CD4-positive, alpha-beta T cell (primary cell): ENCODE measurements around the gene GCN1. TPM values are rescaled to one million over a fixed set of nuclear protein-coding genes. Genes with fewer than 3 reads are reported as not detected.

Experiments
- ATAC-seq: fragments of 200-7000 bp; cut with Tn5 transposase; one replicate; pipeline ENCODE4 v1.10.0; 2022; ENCODE audit warnings: mild to moderate bottlenecking; ENCODE audit not compliant: poor library complexity
- CTCF ChIA-PET: fragments of 350-600 bp; sonication (Branson Sonifier 250); formaldehyde crosslinking; loops from one replicate; lab custom pipeline; 2021; ENCODE audit warnings: antibody characterized with exemption, inconsistent platforms; lab: Charles Lee
- POLR2A ChIA-PET: fragments of 350-600 bp; sonication (Branson Sonifier 250); formaldehyde crosslinking; loops from one replicate; lab custom pipeline; 2021; ENCODE audit warnings: antibody characterized with exemption, inconsistent platforms; lab: Charles Lee
- DNase-seq, 14 experiments: peaks; one replicate each; pipeline ENCODE4 v3.0.0-alpha.2; 2013 to 2020; ENCODE audit warnings: mixed read lengths in 2 of 14
- H3K27ac ChIP-seq, 2 donors: one replicate each; pipeline versions ENCODE4 v1.5.1 to v1.7.0; 2013; ENCODE audit warnings: low read length in 2 of 2, low read depth in 1 of 2, mild to moderate bottlenecking in 1 of 2
- H3K27me3 ChIP-seq, 2 experiments: 1 replicate in 1 of 2; 2 replicates in 1 of 2; pipeline versions ENCODE4 v1.6.1 to v1.7.0; 2013; ENCODE audit warnings: low read length in 2 of 2, control low read depth in 1 of 2, mild to moderate bottlenecking in 1 of 2, moderate library complexity in 1 of 2; ENCODE audit not compliant: insufficient read depth in 2 of 2, control insufficient read depth in 1 of 2
- H3K36me3 ChIP-seq: one replicate; pipeline ENCODE4 v1.6.1; 2013; ENCODE audit warnings: low read length, control low read depth; ENCODE audit not compliant: insufficient read depth
- H3K4me1 ChIP-seq: one replicate; pipeline ENCODE4 v1.6.1; 2013; ENCODE audit warnings: low read length, control low read depth; ENCODE audit not compliant: insufficient read depth
- H3K4me3 ChIP-seq: one replicate; pipeline ENCODE4 v1.5.1; 2013; ENCODE audit warnings: mild to moderate bottlenecking, low read length, moderate library complexity
- H3K9me3 ChIP-seq, 2 experiments: 1 replicate in 1 of 2; 2 replicates in 1 of 2; pipeline versions ENCODE4 v1.6.1 to v1.7.0; 2013; ENCODE audit warnings: low read length in 2 of 2, mild to moderate bottlenecking in 2 of 2, control low read depth in 1 of 2, moderate library complexity in 1 of 2; ENCODE audit not compliant: control insufficient read depth in 1 of 2, insufficient read depth in 1 of 2
- H3K27ac Mint-ChIP-seq: one replicate; pipeline ENCODE4 v1.8.0; 2020; ENCODE audit warnings: mixed read lengths
- H3K27me3 Mint-ChIP-seq: one replicate; pipeline ENCODE4 v1.8.0; 2021; ENCODE audit warnings: mixed read lengths
- H3K36me3 Mint-ChIP-seq: one replicate; pipeline ENCODE4 v1.8.0; 2021; ENCODE audit warnings: low read depth, mixed read lengths
- H3K4me1 Mint-ChIP-seq: one replicate; pipeline ENCODE4 v1.8.0; 2021; ENCODE audit warnings: low read depth, mixed read lengths
- H3K4me3 Mint-ChIP-seq: one replicate; pipeline ENCODE4 v1.8.0; 2020; ENCODE audit warnings: mild to moderate bottlenecking, mixed read lengths
- H3K9me3 Mint-ChIP-seq: one replicate; pipeline ENCODE4 v1.8.0; 2020; ENCODE audit warnings: mixed read lengths
- CTCF ChIP-seq: fragments of 200-600 bp; IDR thresholded peaks from one replicate; pipeline ENCODE4 v1.8.0; 2022; ENCODE audit warnings: antibody characterized with exemption, mild to moderate bottlenecking
- intact Hi-C, 2 experiments: fragments of 100-400 bp; cut with DNase I in 1 of 2; cut with micrococcal nuclease in 1 of 2; formaldehyde crosslinking; loops; one replicate each; pipeline versions ENCODE4 v1.15.1 to v1.9.0; 2023 to 2025; cut with DNase I, micrococcal nuclease
- total RNA-seq, 174 experiments: library from RNA in 2 of 174; stranded (reverse) in 2 of 174; gene quantifications; one replicate each; pipeline ENCODE4 v1.2.3 and lab custom pipeline; 2021 to 2026

The GCN1 gene
- total RNA-seq, 2 experiments from 2014 or later, result 121 to 128 TPM

DNA sequence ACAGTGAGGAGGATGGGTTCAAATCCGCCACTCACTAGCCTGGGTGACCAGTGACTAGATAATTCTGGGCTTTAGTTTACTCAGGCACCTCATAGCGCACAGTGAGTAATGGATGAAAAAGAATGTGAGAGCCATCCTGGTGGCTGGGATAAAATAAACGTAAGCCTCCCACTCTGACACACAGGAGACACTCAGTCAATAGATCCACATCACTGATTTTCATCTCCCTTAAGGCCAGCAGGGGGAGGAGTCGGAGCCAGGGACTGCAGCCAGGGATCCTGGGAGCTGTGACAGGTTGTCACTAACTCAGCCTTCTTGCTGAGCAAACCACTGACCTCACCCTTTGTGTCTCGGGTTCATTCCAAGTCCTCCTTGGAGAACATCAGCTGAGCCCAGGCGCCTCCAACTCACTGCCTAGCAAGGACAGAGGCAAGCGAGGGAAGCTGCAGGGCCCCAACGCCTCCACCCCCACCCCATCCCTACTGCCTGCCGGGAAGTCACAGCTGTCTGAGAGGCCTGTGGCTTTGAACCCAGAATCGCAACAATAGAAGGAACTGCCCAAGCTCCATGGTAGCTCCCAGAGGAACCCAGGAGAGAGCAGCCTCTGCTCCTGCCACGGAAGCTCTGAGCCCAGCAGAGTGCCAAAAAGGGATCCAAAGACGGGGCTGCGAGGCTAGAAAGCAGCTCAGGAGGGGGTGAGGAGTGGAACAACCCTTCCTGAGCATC, 40.3 kb upstream of the GCN1 start:
- intact Hi-C loops, result no loop called here
- no peaks in the 10 kb centered on the region for H3K9me3 ChIP-seq
- H3K27ac ChIP-seq, result no peak overlapping the region
- H3K4me3 Mint-ChIP-seq, result no peak overlapping the region
- peaks cover 99% of the 10 kb centered on the region for H3K4me1 ChIP-seq
- no peaks in the 10 kb centered on the region for H3K9me3 Mint-ChIP-seq
- peaks cover 85% of the 10 kb centered on the region for H3K4me1 Mint-ChIP-seq
- peaks cover 12% of the 10 kb centered on the region for H3K36me3 ChIP-seq
- no peaks in the 10 kb centered on the region for H3K27me3 ChIP-seq
- peak overlapping the region; percentile 88 for H3K27ac Mint-ChIP-seq
- DNase-seq (peak in 2 of 14 experiments; percentile 39 to 56), ATAC-seq (no peak)
- H3K27me3 Mint-ChIP-seq, result no peaks in the 10 kb centered on the region
- ChIA-PET POLR2A (interaction anchor here (0.9 to 7.3 kb wide), 5 partner anchors 16 to 67 kb away, joined by 3 to 83 read pairs (median 21); partner anchors contain the start of genes PXN, RNU4-1, RNU4-2 and SIRT4), CTCF (interaction anchor here (1.0 to 4.1 kb wide), 4 partner anchors 8 to 31 kb away, joined by 4 to 26 read pairs (median 23); partner anchors contain the start of gene PXN)
- H3K4me3 ChIP-seq, result no peak overlapping the region
- H3K36me3 Mint-ChIP-seq, result peaks cover 7% of the 10 kb centered on the region
- TF ChIP-seq CTCF, result no peak

DNA sequence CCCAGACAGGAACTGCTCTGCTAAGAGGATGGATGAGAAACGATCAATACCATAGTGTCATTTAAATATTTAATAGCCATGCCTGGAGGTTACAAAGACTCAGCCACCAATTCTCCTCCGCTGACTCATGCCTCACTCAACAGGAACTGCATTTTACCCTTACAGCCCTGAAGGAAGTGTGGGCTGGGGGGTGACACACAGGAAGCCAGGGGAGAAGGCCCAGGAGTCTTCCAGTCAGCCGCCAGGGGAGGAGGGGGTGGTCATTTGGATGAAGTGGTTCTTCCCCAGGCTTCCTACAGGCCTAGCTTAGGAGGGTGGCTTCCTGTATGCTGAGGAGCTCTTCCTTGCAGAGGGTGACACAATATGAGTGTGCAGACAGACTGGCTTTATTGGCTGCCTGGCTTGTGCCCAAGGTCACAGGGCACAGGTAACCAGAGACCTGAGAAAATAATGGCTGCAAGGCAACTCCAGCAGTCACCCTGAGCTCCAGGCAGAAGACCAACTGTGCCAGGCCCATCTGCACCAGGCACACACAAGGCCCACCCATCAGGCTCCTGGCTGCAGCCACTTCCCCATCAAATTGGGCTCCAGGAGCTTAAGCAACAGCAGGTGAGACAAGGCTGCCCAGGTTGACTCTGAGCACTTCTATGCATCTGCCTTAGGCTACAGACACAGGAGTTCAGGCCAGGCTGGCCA, 36.9 kb upstream of the GCN1 start:
- Mint-ChIP-seq H3K36me3 (peaks cover 17% of the 10 kb centered on the region), H3K27ac (peak overlapping the region; percentile 88), H3K9me3 (no peaks in the 10 kb centered on the region), H3K4me3 (peak overlapping the region; percentile 65), H3K27me3 (no peaks in the 10 kb centered on the region), H3K4me1 (peaks cover 98% of the 10 kb centered on the region)
- Histone ChIP-seq H3K36me3 (peaks cover 19% of the 10 kb centered on the region), H3K4me3 (no peak overlapping the region), H3K27ac (peak overlapping the region; percentile 64 to 69), H3K4me1 (peaks cover 98% of the 10 kb centered on the region), H3K9me3 (no peaks in the 10 kb centered on the region), H3K27me3 (no peaks in the 10 kb centered on the region)
- no peak for TF ChIP-seq CTCF
- intact Hi-C loops, result loop anchor here in 1 of 2 experiments (1.0 kb wide), 2 partner anchors 17 to 22 kb away; no protein-coding TSS in a partner anchor
- POLR2A ChIA-PET, result interaction anchor here (0.9 to 9.5 kb wide), 10 partner anchors 8 to 60 kb away, joined by 3 to 192 read pairs (median 7); partner anchors contain the start of genes PXN, RNU4-1, RNU4-2 and RPLP0
- ATAC-seq, result peak; percentile 76
- CTCF ChIA-PET, result interaction anchor here (0.9 to 9.6 kb wide), 10 partner anchors 16 to 71 kb away, joined by 3 to 234 read pairs (median 6); partner anchors contain the start of genes PXN, RPLP0 and SIRT4
- DNase-seq, result peak in 13 of 14 experiments; percentile 52 to 85 (median 69)

DNA sequence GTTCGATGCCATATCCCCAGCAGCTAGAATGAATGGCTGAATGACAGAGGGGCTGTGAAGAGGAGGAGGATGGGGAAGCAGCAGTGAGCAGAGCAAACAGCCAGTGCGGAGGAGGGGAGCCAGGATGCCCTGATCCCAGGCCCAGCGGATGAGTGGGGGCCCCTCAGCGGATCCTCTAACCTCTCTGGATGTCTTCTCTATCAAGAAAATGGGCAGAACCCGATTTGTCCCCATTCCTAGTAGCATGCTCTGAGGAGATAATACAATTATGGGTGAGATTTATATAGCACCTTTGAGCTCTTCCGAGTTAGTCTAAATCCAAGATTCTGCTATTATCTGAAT, 36.4 kb upstream of the GCN1 start:
- Mint-ChIP-seq H3K27me3 (no peaks in the 10 kb centered on the region), H3K4me3 (peak overlapping the region; percentile 65), H3K36me3 (peaks cover 22% of the 10 kb centered on the region), H3K9me3 (no peaks in the 10 kb centered on the region), H3K4me1 (peaks cover 98% of the 10 kb centered on the region), H3K27ac (peak overlapping the region; percentile 88)
- ChIA-PET CTCF (interaction anchor here (0.6 to 9.6 kb wide), 9 partner anchors 16 to 71 kb away, joined by 3 to 234 read pairs (median 6); partner anchors contain the start of genes PXN, RPLP0 and SIRT4), POLR2A (interaction anchor here (0.9 to 9.5 kb wide), 9 partner anchors 9 to 60 kb away, joined by 3 to 192 read pairs (median 8); partner anchors contain the start of genes PXN, RNU4-1, RNU4-2 and RPLP0)
- ATAC-seq (no peak), DNase-seq (no peak)
- H3K36me3 ChIP-seq, result peaks cover 24% of the 10 kb centered on the region
- H3K27me3 ChIP-seq, result no peaks in the 10 kb centered on the region
- no peak overlapping the region for H3K4me3 ChIP-seq
- no peaks in the 10 kb centered on the region for H3K9me3 ChIP-seq
- TF ChIP-seq CTCF, result no peak
- intact Hi-C loops, result loop anchor here in 1 of 2 experiments (1.0 kb wide), 2 partner anchors 17 to 22 kb away; no protein-coding TSS in a partner anchor
- H3K4me1 ChIP-seq, result peaks cover 98% of the 10 kb centered on the region
- peak overlapping the region; percentile 64 to 69 for H3K27ac ChIP-seq
